Mucosa of stomach (tissue), 1 donor: ENCODE data around the gene ARTN.

Experiments used
- H3K27me3 ChIP-seq: one replicate; pipeline ENCODE4 v1.7.0; 2013; ENCODE audit warnings: mild to moderate bottlenecking, low read length; ENCODE audit not compliant: control insufficient read depth, insufficient read depth
- H3K36me3 ChIP-seq: one replicate; pipeline ENCODE4 v1.7.0; 2013; ENCODE audit warnings: low read length; ENCODE audit not compliant: control insufficient read depth, insufficient read depth
- H3K4me1 ChIP-seq: one replicate; pipeline ENCODE4 v1.7.0; 2013; ENCODE audit warnings: mild to moderate bottlenecking, low read length; ENCODE audit not compliant: control insufficient read depth, insufficient read depth
- H3K4me3 ChIP-seq: one replicate; pipeline ENCODE4 v1.7.0; 2013; ENCODE audit warnings: low read length
- H3K9ac ChIP-seq: one replicate; pipeline ENCODE4 v1.7.0; 2013; ENCODE audit warnings: mild to moderate bottlenecking, low read length, moderate library complexity
- H3K9me3 ChIP-seq: one replicate; pipeline ENCODE4 v1.7.0; 2013; ENCODE audit warnings: mild to moderate bottlenecking, low read length, moderate library complexity; ENCODE audit not compliant: control insufficient read depth
- donor health status: Pancreatic carcinoma.

Gene ARTN

DNA sequence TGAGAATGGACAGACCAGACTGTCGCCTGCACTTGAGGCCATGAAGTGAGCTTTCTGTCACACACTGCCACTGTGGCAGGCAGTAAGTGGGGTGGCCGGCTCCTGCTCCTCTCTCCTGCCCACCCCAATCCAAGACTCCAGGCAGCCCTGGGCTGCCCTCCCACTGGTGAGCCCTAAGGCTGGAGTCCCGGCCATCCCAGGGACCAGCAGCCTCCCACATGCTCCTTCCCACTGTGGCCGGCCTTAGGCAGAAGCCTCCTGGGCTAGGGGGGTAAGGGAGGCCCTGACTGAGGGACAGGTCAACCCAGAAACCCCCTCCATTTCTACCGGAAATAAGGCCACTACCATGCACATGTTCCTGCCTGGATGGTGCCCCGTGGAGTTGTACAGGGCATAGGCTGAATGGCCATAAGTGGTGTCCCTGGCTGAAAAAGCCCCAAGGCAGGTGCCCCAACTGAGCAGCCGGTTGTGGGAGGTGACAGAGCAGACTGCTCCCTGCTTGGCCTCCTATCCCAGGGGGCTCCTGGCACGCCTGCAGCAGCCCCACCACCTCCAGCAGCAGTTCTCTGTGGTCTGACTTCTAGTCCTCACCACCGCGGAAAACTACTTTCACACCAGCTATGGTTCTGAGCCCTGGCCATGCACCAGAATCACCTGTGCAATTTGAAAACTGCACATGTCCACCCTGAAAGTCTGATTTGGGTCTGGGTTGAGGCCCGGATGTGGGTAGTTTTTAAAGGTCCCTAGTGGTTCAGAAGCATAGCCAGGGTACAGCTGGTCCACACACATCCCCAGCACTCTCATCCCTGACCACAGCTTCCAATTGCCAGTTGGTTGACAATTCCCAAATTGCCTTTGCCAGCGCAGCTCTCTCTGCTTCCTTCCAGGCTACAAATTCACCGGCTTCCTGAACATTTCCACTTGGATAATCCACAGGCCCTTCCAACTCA lies 1.6 kb upstream of the ARTN start:
- Histone ChIP-seq H3K4me1 (peaks cover 32% of the 10 kb centered on the region), H3K36me3 (no peaks in the 10 kb centered on the region), H3K9me3 (no peaks in the 10 kb centered on the region), H3K4me3 (no peak overlapping the region), H3K27me3 (peaks cover 34% of the 10 kb centered on the region), H3K9ac (no peak overlapping the region)

DNA sequence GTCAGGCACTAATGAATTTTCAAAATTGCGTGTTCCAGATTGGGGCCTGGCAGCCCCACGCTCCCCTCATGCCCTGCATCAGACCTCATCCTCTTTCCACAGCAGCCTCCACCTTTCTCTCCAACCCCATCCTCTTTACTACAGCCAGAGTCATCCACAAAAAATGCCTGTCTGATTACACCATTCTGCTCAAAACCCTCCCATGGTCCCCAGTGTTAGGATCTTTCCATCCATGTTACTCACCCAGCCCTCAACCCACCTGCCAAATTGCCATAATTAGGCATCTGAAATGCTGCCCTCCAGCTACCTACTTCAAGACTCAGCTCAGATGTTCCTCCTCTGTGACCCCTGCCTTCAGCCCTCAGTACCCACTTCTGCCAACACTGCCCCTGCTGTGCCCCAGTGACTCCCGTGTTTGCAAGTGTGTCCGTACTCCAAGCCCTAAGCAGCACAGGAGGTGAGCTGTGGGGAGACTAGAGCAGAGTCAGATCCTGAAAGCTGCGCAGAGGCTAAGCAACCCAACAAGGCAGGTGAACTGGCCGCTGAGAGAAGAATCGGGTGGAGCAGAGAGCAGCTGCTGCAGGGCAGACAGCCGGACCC lies 715 bp upstream of the ARTN start:
- Histone ChIP-seq H3K4me1 (peaks cover 33% of the 10 kb centered on the region), H3K9ac (peak overlapping the region; percentile 57)

DNA sequence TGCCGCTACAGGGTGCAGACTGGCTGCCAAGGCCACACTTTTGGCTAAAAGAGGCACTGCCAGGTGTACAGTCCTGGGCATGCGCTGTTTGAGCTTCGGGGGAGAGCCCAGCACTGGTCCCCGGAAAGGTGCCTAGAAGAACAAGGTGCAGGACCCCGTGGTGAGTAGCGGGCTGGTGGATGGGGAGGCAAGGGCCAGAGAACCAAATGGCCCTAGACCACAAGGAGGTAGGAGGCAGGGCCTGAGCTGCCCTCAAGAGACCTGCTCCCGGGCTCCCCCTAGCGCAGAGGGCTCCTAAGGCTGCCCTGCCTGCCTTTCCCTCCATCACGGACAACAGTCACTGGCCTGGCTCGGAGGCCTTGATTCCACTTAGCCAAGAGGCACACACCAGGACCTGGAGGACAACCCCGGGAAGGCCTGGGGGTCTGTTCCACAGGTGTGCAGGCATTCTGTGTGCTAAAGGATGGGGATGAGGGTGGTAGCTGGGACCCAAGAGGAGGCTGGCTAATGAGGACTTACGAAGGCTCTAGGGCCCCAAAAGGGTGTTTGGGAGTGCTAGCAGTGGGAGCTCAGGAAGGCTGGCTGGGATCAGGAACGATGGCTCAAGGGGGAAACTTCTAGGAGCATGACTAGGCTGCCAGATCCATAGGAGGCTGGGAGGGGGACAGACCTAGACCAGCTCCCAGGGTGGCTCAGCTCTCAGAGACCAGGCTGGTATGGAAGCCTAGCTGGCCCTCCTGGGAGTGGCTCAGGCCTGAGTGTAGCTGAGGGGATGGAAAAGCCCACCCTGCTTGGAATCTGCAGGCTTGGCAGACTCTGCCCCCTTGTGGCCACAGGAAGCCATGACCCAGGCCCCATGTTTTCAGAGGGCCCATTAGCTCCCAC lies 742 bp downstream of the ARTN start:
- H3K9ac ChIP-seq = peak overlapping the region; percentile 57
- no peak overlapping the region for H3K4me3 ChIP-seq
- H3K4me1 ChIP-seq = peaks cover 33% of the 10 kb centered on the region

More for the DNA sequence above, 715 bp upstream of the ARTN start:
- no peaks in the 10 kb centered on the region for H3K9me3 ChIP-seq
- H3K27me3 ChIP-seq = peaks cover 34% of the 10 kb centered on the region
- H3K36me3 ChIP-seq = no peaks in the 10 kb centered on the region
- no peak overlapping the region for H3K4me3 ChIP-seq

DNA sequence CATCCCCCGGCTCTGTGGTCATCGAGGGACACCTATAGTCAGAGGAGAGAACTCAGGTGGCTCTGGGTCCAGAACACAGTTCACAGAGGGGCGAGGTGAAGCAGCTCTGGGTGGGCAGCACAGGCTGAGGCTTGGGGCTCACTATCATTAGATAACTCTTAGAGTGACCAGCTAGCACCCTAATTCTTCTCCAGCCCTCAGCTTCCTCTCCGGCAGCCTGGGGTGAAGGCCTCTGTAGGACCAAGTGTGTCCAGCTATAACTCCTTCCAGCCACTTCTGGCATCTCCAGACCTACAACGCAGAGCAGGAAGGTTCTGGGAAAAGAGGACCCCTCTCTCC lies 1.4 kb downstream of the ARTN start:
- Histone ChIP-seq H3K9me3 (no peaks in the 10 kb centered on the region), H3K36me3 (no peaks in the 10 kb centered on the region), H3K4me3 (no peak overlapping the region), H3K9ac (peak overlapping the region; percentile 22), H3K4me1 (peaks cover 33% of the 10 kb centered on the region), H3K27me3 (peaks cover 34% of the 10 kb centered on the region)

More for the DNA sequence above, 742 bp downstream of the ARTN start:
- Histone ChIP-seq H3K36me3 (no peaks in the 10 kb centered on the region), H3K9me3 (no peaks in the 10 kb centered on the region), H3K27me3 (peaks cover 34% of the 10 kb centered on the region)

DNA sequence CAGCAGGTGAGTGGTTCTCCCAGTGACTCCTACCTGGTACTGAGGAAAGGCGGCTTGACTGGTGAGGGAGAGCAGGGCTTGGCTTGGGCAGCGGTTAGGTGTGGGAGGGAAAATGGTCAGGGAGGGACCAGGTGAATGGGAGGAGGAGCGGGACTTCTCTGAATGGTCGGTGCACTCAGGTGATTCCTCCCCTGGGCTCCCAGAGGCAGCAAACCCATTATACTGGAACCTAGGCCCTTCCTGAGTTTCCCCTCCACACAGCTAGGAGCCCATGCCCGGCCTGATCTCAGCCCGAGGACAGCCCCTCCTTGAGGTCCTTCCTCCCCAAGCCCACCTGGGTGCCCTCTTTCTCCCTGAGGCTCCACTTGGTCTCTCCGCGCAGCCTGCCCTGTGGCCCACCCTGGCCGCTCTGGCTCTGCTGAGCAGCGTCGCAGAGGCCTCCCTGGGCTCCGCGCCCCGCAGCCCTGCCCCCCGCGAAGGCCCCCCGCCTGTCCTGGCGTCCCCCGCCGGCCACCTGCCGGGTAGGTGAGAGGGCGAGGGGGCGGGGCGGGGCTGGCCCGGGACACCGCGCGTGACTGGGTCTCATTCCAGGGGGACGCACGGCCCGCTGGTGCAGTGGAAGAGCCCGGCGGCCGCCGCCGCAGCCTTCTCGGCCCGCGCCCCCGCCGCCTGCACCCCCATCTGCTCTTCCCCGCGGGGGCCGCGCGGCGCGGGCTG lies 2.3 kb downstream of the ARTN start:
- H3K4me3 ChIP-seq = no peak overlapping the region
- peaks cover 33% of the 10 kb centered on the region for H3K4me1 ChIP-seq
- H3K9me3 ChIP-seq = no peaks in the 10 kb centered on the region
- H3K9ac ChIP-seq = no peak overlapping the region
- no peaks in the 10 kb centered on the region for H3K36me3 ChIP-seq
- H3K27me3 ChIP-seq = peaks cover 34% of the 10 kb centered on the region

DNA sequence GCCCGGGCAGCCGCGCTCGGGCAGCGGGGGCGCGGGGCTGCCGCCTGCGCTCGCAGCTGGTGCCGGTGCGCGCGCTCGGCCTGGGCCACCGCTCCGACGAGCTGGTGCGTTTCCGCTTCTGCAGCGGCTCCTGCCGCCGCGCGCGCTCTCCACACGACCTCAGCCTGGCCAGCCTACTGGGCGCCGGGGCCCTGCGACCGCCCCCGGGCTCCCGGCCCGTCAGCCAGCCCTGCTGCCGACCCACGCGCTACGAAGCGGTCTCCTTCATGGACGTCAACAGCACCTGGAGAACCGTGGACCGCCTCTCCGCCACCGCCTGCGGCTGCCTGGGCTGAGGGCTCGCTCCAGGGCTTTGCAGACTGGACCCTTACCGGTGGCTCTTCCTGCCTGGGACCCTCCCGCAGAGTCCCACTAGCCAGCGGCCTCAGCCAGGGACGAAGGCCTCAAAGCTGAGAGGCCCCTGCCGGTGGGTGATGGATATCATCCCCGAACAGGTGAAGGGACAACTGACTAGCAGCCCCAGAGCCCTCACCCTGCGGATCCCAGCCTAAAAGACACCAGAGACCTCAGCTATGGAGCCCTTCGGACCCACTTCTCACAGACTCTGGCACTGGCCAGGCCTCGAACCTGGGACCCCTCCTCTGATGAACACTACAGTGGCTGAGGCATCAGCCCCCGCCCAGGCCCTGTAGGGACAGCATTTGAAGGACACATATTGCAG lies 3.0 kb downstream of the ARTN start:
- no peaks in the 10 kb centered on the region for H3K9me3 ChIP-seq
- H3K4me1 ChIP-seq = peaks cover 33% of the 10 kb centered on the region
- no peak overlapping the region for H3K4me3 ChIP-seq
- peak overlapping the region; percentile 25 for H3K9ac ChIP-seq
- peaks cover 34% of the 10 kb centered on the region for H3K27me3 ChIP-seq
- H3K36me3 ChIP-seq = no peaks in the 10 kb centered on the region

- H3K4me1 ChIP-seq = peaks cover 33% of the 10 kb centered on the region
- H3K9ac ChIP-seq = peak overlapping the region; percentile 25
- H3K27me3 ChIP-seq = peaks cover 31% of the 10 kb centered on the region
- H3K9me3 ChIP-seq = no peaks in the 10 kb centered on the region
- no peaks in the 10 kb centered on the region for H3K36me3 ChIP-seq
- H3K4me3 ChIP-seq = no peak overlapping the region
These were observed 3.7 kb downstream of the ARTN start for GRCh38 chr1:43937179-43937865.

- peaks cover 29% of the 10 kb centered on the region for H3K4me1 ChIP-seq
- no peaks in the 10 kb centered on the region for H3K9me3 ChIP-seq
- H3K36me3 ChIP-seq = no peaks in the 10 kb centered on the region
- peaks cover 20% of the 10 kb centered on the region for H3K27me3 ChIP-seq
- H3K4me3 ChIP-seq = no peak overlapping the region
- H3K9ac ChIP-seq = no peak overlapping the region
These were observed 4.8 kb downstream of the ARTN start for GRCh38 chr1:43938383-43938782.

GRCh38 chr1:43938892-43939587 lies 5.4 kb downstream of the ARTN start:
- H3K4me1 ChIP-seq = peaks cover 22% of the 10 kb centered on the region
- no peaks in the 10 kb centered on the region for H3K36me3 ChIP-seq
- peaks cover 14% of the 10 kb centered on the region for H3K27me3 ChIP-seq
- H3K9ac ChIP-seq = no peak overlapping the region
- no peak overlapping the region for H3K4me3 ChIP-seq
- no peaks in the 10 kb centered on the region for H3K9me3 ChIP-seq

GRCh38 chr1:43942411-43942810 lies 8.8 kb downstream of the ARTN start:
- no peak overlapping the region for H3K9ac ChIP-seq

More at GRCh38 chr1:43942411-43942810, 8.8 kb downstream of the ARTN start:
- Histone ChIP-seq H3K4me1 (peaks cover 2% of the 10 kb centered on the region), H3K27me3 (no peaks in the 10 kb centered on the region), H3K36me3 (no peaks in the 10 kb centered on the region), H3K4me3 (no peak overlapping the region), H3K9me3 (no peaks in the 10 kb centered on the region)
